ENCODE results near the gene C22orf23. TPM values are rescaled to one million over a fixed set of nuclear protein-coding genes. Genes with fewer than 3 reads are reported as not detected.

Gene C22orf23
- total RNA-seq, 2 donors from 2014 or later: 0.33 TPM; not detected in 1

DNA sequence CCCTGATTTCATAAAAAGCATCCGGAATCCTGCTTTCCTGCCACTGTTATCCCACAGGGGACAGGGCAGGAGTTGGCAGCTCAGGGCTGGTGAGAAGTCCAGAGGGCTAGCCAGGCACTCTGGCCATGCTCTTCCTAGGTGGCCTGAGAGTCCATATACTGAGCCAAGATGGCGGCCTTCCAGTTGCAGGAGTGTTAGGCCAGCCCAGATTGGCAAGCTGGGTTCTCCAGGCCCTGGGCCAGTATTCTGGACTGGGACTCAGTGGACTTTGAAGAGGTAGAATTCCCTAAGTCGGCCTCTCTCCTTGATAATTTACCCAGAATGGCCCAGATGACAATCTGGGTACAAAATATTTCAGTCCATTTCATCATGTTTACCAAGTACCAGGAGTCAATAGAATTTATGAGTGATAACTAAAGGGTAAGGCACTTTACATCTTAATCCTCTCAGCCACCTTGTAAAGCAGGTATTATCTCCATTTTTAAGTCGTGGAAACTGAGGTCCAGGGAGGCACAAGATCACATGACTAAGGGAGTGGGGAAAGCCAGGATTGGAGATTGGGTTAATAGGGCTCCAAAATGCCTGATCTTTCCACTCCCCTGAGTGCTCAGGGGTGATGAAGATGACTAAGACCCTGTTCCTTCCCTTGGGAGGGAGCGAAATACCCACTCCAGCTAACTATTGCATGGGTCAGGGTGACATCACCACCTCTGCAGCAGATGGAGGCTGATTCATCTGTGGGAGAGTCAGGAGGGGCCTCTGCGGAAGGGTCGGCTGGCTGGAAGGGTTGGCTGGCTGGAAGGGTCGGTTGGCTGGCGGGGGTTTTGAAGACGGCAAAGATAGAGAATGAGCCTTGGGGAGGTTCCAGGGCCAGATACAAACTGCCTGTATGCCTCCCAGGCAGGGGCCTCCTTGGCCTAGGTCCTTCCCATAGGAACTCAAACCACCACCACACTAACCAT is 48.5 kb downstream of the C22orf23 start:
- Mint-ChIP-seq H3K27me3 (no peaks in the 10 kb centered on the region), H3K27ac (peak overlapping the region; percentile 66 to 73), H3K36me3 (no peaks in the 10 kb centered on the region), H3K4me3 (peak overlapping the region; percentile 74), H3K4me1 (ENCODE audit: low read depth in 2 of 2) (peaks cover 24 to 25% of the 10 kb centered on the region in 2 donors), H3K9me3 (no peaks in the 10 kb centered on the region)
- DNase-seq (ENCODE audit: low spot score) (no peak), ATAC-seq (no peak)

- no peaks in the 10 kb centered on the region for H3K9me3 Mint-ChIP-seq
- no peaks in the 10 kb centered on the region for H3K27me3 Mint-ChIP-seq
- H3K27ac Mint-ChIP-seq: peak overlapping the region in 1 of 2 donors; percentile 66
- no peak overlapping the region for H3K4me3 Mint-ChIP-seq
- peaks cover 17 to 21% of the 10 kb centered on the region in 2 donors for H3K4me1 Mint-ChIP-seq (ENCODE audit: low read depth in 2 of 2)
- no peaks in the 10 kb centered on the region for H3K36me3 Mint-ChIP-seq
- DNase-seq (ENCODE audit: low spot score) (no peak), ATAC-seq (no peak)
Measured at GRCh38 chr22:37898441-37899181, 54.8 kb downstream of the C22orf23 start.

DNA sequence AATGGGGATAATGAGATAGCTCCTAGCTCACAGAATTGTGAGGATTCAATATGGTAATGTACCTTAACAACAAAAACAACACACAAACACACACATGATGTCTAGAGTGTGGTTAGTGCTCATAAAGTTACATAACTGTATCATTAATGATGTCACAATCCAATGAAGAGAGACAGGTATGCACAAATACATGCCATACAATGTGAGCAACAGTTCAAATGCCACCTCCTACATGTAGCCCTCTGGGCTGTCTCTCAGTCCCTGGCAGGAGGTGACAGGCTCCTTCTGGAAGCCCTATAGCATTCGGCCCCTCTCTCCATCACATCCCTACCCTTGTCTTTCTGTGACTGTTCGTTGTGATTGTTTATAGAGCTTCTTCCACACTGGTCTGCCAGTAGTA is 55.6 kb downstream of the C22orf23 start:
- Mint-ChIP-seq H3K9me3 (no peaks in the 10 kb centered on the region), H3K4me3 (no peak overlapping the region), H3K27me3 (no peaks in the 10 kb centered on the region), H3K27ac (peak overlapping the region in 1 of 2 donors; percentile 66), H3K36me3 (no peaks in the 10 kb centered on the region), H3K4me1 (ENCODE audit: low read depth in 2 of 2) (peaks cover 17 to 21% of the 10 kb centered on the region in 2 donors)
- DNase-seq (ENCODE audit: low spot score) (no peak), ATAC-seq (no peak)

GRCh38 chr22:37896939-37897338 is 56.5 kb downstream of the C22orf23 start:
- Mint-ChIP-seq H3K4me3 (peak overlapping the region; percentile 39), H3K27me3 (no peaks in the 10 kb centered on the region), H3K36me3 (peaks cover 1% of the 10 kb centered on the region), H3K4me1 (ENCODE audit: low read depth in 2 of 2) (peaks cover 17 to 21% of the 10 kb centered on the region in 2 donors), H3K9me3 (no peaks in the 10 kb centered on the region), H3K27ac (peak overlapping the region; percentile 81 to 92)
- ATAC-seq: no peak
- DNase-seq (ENCODE audit: low spot score): no peak

- no peaks in the 10 kb centered on the region for H3K9me3 Mint-ChIP-seq
- no peaks in the 10 kb centered on the region for H3K27me3 Mint-ChIP-seq
- DNase-seq (ENCODE audit: low spot score) (no peak), ATAC-seq (peak; percentile 90 to 95)
- H3K27ac Mint-ChIP-seq: peak overlapping the region; percentile 81 to 92
- H3K4me1 Mint-ChIP-seq (ENCODE audit: low read depth in 2 of 2): peaks cover 17 to 21% of the 10 kb centered on the region in 2 donors
- H3K36me3 Mint-ChIP-seq: peaks cover 9% of the 10 kb centered on the region
- peak overlapping the region; percentile 39 for H3K4me3 Mint-ChIP-seq
Measured at GRCh38 chr22:37896181-37896592, 57.2 kb downstream of the C22orf23 start.

DNA sequence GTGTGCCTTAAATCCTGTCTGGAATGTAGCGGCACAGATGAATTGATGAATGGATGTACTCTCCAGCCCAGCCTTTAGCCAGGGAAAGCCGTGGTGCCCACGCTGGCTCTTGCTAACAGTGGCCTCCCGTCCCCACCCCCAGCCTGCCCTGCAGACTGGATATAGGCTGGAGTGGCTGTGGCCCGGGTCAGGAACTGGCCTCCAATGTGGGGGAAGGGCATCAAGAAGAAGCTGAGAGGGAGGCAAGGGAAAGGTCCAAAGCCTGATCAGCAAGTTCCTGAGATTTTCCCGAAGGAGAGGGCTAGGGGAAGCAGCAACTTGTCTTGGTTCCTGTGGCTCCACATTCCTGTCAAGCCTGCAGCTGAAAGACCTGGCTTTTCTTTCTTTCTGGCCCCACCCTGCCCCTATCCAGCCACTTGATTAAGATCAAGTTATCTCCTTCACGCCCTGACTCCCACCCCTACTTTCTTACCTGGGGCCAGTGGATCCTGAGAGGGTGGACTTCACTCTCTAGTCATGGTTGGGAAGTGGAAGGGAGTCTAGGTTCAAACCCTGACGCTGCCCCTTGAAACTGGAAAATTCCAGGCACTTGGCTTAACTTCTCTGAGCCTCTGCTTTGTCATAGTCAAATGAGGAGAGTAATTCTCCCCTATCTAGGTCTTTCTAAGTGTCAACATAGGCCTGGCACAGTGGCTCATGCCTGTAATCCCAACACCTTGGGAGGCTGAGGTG is 58.3 kb downstream of the C22orf23 start:
- peaks cover 17 to 21% of the 10 kb centered on the region in 2 donors for H3K4me1 Mint-ChIP-seq (ENCODE audit: low read depth in 2 of 2)
- ATAC-seq (no peak), DNase-seq (ENCODE audit: low spot score) (no peak)
- H3K27ac Mint-ChIP-seq: peak overlapping the region; percentile 81 to 92
- no peaks in the 10 kb centered on the region for H3K27me3 Mint-ChIP-seq
- peaks cover 10% of the 10 kb centered on the region for H3K36me3 Mint-ChIP-seq
- no peaks in the 10 kb centered on the region for H3K9me3 Mint-ChIP-seq
- no peak overlapping the region for H3K4me3 Mint-ChIP-seq

DNA sequence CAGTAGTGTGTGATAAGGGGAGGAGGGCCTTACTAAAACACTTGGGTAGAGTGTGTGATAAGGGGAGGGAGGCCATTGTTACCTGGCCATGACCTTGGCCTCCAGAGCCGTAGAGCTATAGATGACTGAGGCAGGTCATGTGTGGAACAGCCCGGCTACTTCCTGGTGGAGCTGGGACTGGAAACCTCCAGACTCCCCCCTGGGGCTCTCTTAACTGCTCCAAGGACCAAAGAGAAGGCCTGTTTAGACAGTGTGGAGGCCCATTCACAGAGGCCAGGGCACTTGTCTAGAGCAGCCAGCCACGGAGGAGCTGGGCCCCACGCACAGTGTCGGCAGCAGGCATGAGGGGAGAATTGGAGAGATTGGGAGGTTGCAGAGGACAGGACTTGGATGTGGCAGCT is 59.8 kb downstream of the C22orf23 start:
- Mint-ChIP-seq H3K36me3 (peaks cover 11% of the 10 kb centered on the region), H3K4me3 (no peak overlapping the region), H3K9me3 (no peaks in the 10 kb centered on the region), H3K4me1 (ENCODE audit: low read depth in 2 of 2) (peaks cover 17 to 21% of the 10 kb centered on the region in 2 donors), H3K27ac (peak overlapping the region; percentile 36 to 68), H3K27me3 (no peaks in the 10 kb centered on the region)
- ATAC-seq (no peak), DNase-seq (ENCODE audit: low spot score) (no peak)

Other genes starting within 250 kb of the C22orf23 start
- 10 to 100 TPM; 11.5 to 12.3 TPM for gene GCAT, start 145.7 kb downstream of the C22orf23 start, total RNA-seq
- gene GALR3, start 130.2 kb downstream of the C22orf23 start, total RNA-seq: not detected
- 10 to 100 TPM; 23.2 to 42.2 TPM for gene ANKRD54, start 109.3 kb downstream of the C22orf23 start, total RNA-seq
- gene EIF3L, start 104.2 kb downstream of the C22orf23 start, total RNA-seq: 100 to 1,000 TPM; 271 to 340 TPM
- gene MICALL1, start 47.3 kb downstream of the C22orf23 start, total RNA-seq: 10 to 100 TPM; 21.3 to 24.5 TPM
- gene POLR2F, start 98 bp upstream of the C22orf23 start, total RNA-seq: 10 to 100 TPM; 65.2 to 96.3 TPM
- gene SOX10, start 31.0 kb upstream of the C22orf23 start, total RNA-seq: not detected
- gene PICK1, start 103.8 kb upstream of the C22orf23 start, total RNA-seq: 10 to 100 TPM; 14.8 to 18.8 TPM
- gene SLC16A8, start 130.6 kb upstream of the C22orf23 start, total RNA-seq: under 1 TPM in 1 of 2 donors, not detected in 1; 0.50 TPM
- under 1 TPM; 0.40 to 0.84 TPM for gene BAIAP2L2, start 157.1 kb upstream of the C22orf23 start, total RNA-seq
- gene PLA2G6, start 228.2 kb upstream of the C22orf23 start, total RNA-seq: 10 to 100 TPM; 24.5 to 40.1 TPM
- gene MAFF, start 248.4 kb upstream of the C22orf23 start, total RNA-seq: 10 to 100 TPM; 19.7 to 43.0 TPM